Karpas-422 (cell line): ENCODE results near the gene MYO10. TPM values are rescaled to one million over a fixed set of nuclear protein-coding genes. Genes with fewer than 3 reads are reported as not detected.

ENCODE experiments used
- DNase-seq: peaks from one replicate; pipeline ENCODE4 v3.0.0-alpha.2; 2015
- H2AFZ ChIP-seq: fragments of 200-600 bp; sonication (generic); 2 replicates; pipeline ENCODE4 v1.6.1; 2014; ENCODE audit warnings: antibody characterized with exemption, low read length, mixed read lengths
- H3K27ac ChIP-seq: fragments of 200-600 bp; sonication (generic); 2 replicates; pipeline ENCODE4 v1.5.1; 2014; ENCODE audit warnings: mild to moderate bottlenecking, low read length, moderate library complexity
- H3K27me3 ChIP-seq: fragments of 200-600 bp; sonication (generic); 2 replicates; pipeline ENCODE4 v1.6.1; 2014; ENCODE audit warnings: low read length, mixed read lengths
- H3K36me3 ChIP-seq: fragments of 200-600 bp; sonication (generic); 2 replicates; pipeline ENCODE4 v1.6.1; 2014; ENCODE audit warnings: low read length, mixed read lengths; ENCODE audit not compliant: insufficient read depth
- H3K4me1 ChIP-seq: fragments of 200-600 bp; sonication (generic); 2 replicates; pipeline ENCODE4 v1.6.1; 2014; ENCODE audit warnings: mild to moderate bottlenecking, low read length, mixed read lengths
- H3K4me2 ChIP-seq: fragments of 200-600 bp; sonication (generic); 2 replicates; pipeline ENCODE4 v1.6.1; 2014; ENCODE audit warnings: low read length, low read depth, mild to moderate bottlenecking; ENCODE audit not compliant: poor library complexity, severe bottlenecking
- H3K4me3 ChIP-seq: fragments of 200-600 bp; sonication (generic); 2 replicates; pipeline ENCODE4 v1.5.1; 2014; ENCODE audit warnings: mild to moderate bottlenecking, antibody characterized with exemption, low read length, mixed read lengths
- H3K79me2 ChIP-seq: fragments of 200-600 bp; sonication (generic); 2 replicates; pipeline ENCODE4 v1.6.1; 2014; ENCODE audit warnings: mild to moderate bottlenecking, low read length, mixed read lengths
- H3K9ac ChIP-seq: fragments of 200-600 bp; sonication (generic); 2 replicates; pipeline ENCODE4 v1.6.0; 2014; ENCODE audit warnings: low read length
- H3K9me2 ChIP-seq: fragments of 200-600 bp; sonication (generic), shearing (Covaris generic); replicated peaks from 2 replicates; pipeline ENCODE4 v1.6.0; 2014; ENCODE audit warnings: mild to moderate bottlenecking, low read length, moderate library complexity; ENCODE audit not compliant: insufficient read depth
- H3K9me3 ChIP-seq: fragments of 300-700, 200-600 bp; sonication (generic); 2 replicates; pipeline ENCODE4 v1.6.1; 2014; ENCODE audit warnings: low read length, mixed read lengths
- H4K20me1 ChIP-seq: fragments of 200-600 bp; sonication (generic); 2 replicates; pipeline ENCODE4 v1.6.1; 2014; ENCODE audit warnings: mild to moderate bottlenecking, antibody characterized with exemption, low read length, low read depth; ENCODE audit not compliant: insufficient read depth
- total RNA-seq: library from RNA; depleted of rRNA; stranded (reverse); fragments of >200 nt; shearing (Covaris generic); gene quantifications from 2 replicates; pipeline ENCODE4 v1.2.3, GENCODE V29; 2014; ENCODE audit warnings: low replicate concordance

The MYO10 gene
- total RNA-seq, 1 experiment from 2014 or later = not detected

DNA sequence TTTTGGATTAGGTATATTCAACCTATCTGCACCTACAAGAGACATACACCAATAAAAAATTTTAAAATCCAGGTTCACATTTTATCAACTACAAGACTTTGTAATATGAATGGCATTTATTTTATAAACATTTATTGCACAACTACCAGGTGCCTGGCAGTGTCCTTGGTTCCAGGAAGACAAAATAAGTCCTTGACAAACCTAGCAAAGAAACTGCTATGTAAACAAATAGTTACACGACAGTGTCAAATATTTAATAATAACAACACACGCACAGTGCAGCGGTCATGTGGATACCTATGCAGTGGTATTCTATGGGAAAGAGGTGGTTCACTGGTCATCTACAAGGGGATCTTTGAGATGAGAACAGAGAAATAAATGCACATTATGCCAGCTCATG is 120.7 kb downstream of the MYO10 start:
- no peak overlapping the region for H2AFZ ChIP-seq
- no peaks in the 10 kb centered on the region for H3K9me3 ChIP-seq
- no peaks in the 10 kb centered on the region for H3K4me1 ChIP-seq
- no peak overlapping the region for H3K9ac ChIP-seq
- no peak overlapping the region for H3K4me3 ChIP-seq
- no peaks in the 10 kb centered on the region for H3K9me2 ChIP-seq
- H3K27ac ChIP-seq = no peak overlapping the region
- H3K27me3 ChIP-seq = no peaks in the 10 kb centered on the region
- H3K36me3 ChIP-seq = no peaks in the 10 kb centered on the region
- no peak for DNase-seq
- no peak overlapping the region for H3K4me2 ChIP-seq
- H4K20me1 ChIP-seq = no peaks in the 10 kb centered on the region
- no peaks in the 10 kb centered on the region for H3K79me2 ChIP-seq

DNA sequence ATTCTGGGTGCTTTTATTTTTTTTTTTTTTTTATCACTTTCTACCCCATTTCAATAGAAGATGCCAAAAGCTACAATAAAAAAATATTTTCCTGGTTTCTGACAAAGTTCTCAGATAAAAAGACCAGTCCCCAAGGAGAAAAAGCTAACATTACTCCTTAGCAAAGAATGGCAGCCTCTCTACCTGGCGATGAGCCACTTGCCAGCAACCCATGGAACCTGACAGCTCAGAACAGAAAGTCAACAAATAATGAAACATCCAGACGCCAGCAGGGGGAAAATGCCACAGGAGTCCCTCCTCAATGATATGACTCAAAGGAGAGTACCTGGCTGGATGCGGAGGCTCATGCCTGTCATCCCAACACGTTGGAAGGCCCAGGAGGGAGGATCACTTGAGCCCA is 123.2 kb downstream of the MYO10 start:
- DNase-seq = no peak
- H3K36me3 ChIP-seq = no peaks in the 10 kb centered on the region
- no peaks in the 10 kb centered on the region for H3K9me2 ChIP-seq
- H2AFZ ChIP-seq = no peak overlapping the region
- no peak overlapping the region for H3K4me3 ChIP-seq
- H3K9me3 ChIP-seq = no peaks in the 10 kb centered on the region
- H3K4me1 ChIP-seq = no peaks in the 10 kb centered on the region
- no peak overlapping the region for H3K9ac ChIP-seq
- no peaks in the 10 kb centered on the region for H3K79me2 ChIP-seq
- H3K27me3 ChIP-seq = no peaks in the 10 kb centered on the region
- no peak overlapping the region for H3K27ac ChIP-seq
- H4K20me1 ChIP-seq = no peaks in the 10 kb centered on the region
- no peak overlapping the region for H3K4me2 ChIP-seq

DNA sequence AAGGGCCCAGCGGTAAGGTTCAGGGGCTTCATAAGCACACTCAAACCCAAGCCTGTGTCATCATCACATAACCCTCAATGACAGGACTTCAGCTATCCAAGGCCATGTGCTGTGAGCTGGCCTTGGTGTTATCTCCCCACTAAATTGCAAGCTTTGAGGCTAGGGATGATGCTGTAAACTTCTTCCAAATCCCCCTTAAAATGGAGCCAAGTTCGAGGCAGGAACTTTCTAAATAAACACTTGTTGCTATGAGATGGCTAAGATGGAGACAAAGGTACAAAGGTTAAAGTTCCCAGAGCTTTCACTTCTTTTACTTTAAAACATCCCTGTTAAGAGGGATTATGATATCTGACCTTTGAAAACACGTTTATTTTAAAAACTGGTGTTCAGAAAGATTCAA is 123.6 kb downstream of the MYO10 start:
- H3K27me3 ChIP-seq = no peaks in the 10 kb centered on the region

DNA sequence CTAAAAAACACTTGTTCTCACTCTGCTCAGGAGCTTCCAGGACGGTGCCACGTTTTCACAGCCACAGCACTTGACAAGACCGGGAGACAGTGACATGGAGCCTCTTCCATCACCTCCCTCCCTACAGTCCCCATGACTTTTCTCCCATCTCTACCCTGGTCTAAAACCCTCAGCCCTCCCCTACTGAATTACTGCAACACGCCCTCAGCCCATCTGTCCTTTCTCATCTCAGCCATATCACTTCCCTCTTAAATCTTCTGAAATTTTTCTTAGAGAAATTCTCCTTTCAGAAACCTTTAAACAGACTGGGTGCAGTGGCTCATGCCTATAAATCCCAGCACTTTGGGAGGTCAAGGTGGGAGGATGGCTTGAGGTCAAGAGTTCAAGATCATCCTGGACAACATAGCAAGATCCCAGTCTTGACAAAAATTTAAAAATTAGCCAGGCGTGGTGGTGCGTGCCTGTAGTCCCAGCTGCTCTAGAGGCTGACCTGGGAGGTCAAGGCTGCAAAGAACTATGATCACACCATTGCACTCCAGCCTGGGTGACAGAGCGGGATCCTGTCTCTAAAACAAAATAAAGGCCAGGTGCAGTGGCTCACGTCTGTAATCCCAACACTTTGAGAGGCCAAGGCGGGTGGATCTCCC is 125.8 kb downstream of the MYO10 start:
- Histone ChIP-seq H3K4me2 (no peak overlapping the region), H4K20me1 (no peaks in the 10 kb centered on the region), H2AFZ (no peak overlapping the region), H3K27me3 (no peaks in the 10 kb centered on the region), H3K9me2 (no peaks in the 10 kb centered on the region), H3K9me3 (no peaks in the 10 kb centered on the region), H3K4me1 (no peaks in the 10 kb centered on the region), H3K9ac (no peak overlapping the region), H3K4me3 (no peak overlapping the region), H3K36me3 (no peaks in the 10 kb centered on the region), H3K27ac (no peak overlapping the region), H3K79me2 (no peaks in the 10 kb centered on the region)
- no peak for DNase-seq

More for the DNA sequence above, 123.6 kb downstream of the MYO10 start:
- Histone ChIP-seq H3K9me3 (no peaks in the 10 kb centered on the region), H3K9me2 (no peaks in the 10 kb centered on the region), H3K4me3 (no peak overlapping the region), H3K4me2 (no peak overlapping the region), H3K36me3 (no peaks in the 10 kb centered on the region), H3K79me2 (no peaks in the 10 kb centered on the region), H2AFZ (no peak overlapping the region), H3K4me1 (no peaks in the 10 kb centered on the region), H3K27ac (no peak overlapping the region), H3K9ac (no peak overlapping the region), H4K20me1 (no peaks in the 10 kb centered on the region)
- no peak for DNase-seq

DNA sequence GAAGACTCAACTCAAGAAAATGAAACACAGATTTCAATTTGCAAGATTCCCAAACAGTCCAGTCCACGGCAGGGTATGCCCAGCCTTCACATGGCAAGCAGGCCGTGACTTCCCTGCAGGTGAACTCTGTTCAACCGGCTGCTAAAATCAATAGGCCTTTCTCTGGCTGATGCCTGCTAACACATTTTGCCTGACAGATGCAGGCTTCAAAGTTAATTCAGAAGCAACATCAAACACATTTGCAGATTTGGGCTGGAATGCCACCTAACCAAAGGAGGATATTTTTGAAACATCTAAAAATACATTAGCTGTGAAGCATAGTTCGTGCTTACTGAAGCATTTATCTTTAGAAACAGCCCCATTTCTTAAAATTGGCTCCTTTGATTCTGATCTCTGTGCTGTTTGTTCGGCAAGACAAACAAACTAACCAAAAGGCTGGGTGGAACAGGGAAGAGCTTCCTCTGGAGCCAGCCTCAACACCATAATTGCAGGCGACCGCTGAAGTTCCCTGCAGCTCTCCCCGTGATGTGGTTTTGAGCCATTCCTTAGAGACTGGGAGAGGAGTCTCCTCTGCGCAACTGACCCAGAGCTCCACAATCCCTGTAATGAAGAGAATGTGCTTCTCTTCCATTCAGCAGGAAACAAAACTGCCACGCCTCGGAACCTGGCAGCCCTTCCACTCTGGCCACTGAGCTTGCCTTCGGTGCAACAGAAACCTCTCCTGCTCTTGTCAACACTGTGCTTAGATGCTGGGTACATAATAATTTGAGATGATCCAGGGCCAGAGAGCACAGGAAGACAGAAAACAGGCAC is 126.5 kb downstream of the MYO10 start:
- H3K4me1 ChIP-seq = no peaks in the 10 kb centered on the region
- H3K9ac ChIP-seq = no peak overlapping the region
- no peaks in the 10 kb centered on the region for H3K79me2 ChIP-seq
- no peaks in the 10 kb centered on the region for H4K20me1 ChIP-seq
- no peaks in the 10 kb centered on the region for H3K9me2 ChIP-seq
- H3K36me3 ChIP-seq = no peaks in the 10 kb centered on the region
- DNase-seq = no peak
- H3K27ac ChIP-seq = no peak overlapping the region
- H3K9me3 ChIP-seq = no peaks in the 10 kb centered on the region
- H3K4me3 ChIP-seq = no peak overlapping the region
- H2AFZ ChIP-seq = no peak overlapping the region
- H3K27me3 ChIP-seq = no peaks in the 10 kb centered on the region
- H3K4me2 ChIP-seq = no peak overlapping the region

GRCh38 chr5:16809010-16809394 is 127.1 kb downstream of the MYO10 start:
- Histone ChIP-seq H3K27me3 (no peaks in the 10 kb centered on the region), H2AFZ (no peak overlapping the region), H3K9ac (no peak overlapping the region), H3K4me3 (no peak overlapping the region), H3K79me2 (no peaks in the 10 kb centered on the region), H3K27ac (no peak overlapping the region), H4K20me1 (no peaks in the 10 kb centered on the region), H3K9me3 (no peaks in the 10 kb centered on the region), H3K36me3 (no peaks in the 10 kb centered on the region), H3K4me2 (no peak overlapping the region), H3K4me1 (no peaks in the 10 kb centered on the region), H3K9me2 (no peaks in the 10 kb centered on the region)
- DNase-seq = no peak

DNA sequence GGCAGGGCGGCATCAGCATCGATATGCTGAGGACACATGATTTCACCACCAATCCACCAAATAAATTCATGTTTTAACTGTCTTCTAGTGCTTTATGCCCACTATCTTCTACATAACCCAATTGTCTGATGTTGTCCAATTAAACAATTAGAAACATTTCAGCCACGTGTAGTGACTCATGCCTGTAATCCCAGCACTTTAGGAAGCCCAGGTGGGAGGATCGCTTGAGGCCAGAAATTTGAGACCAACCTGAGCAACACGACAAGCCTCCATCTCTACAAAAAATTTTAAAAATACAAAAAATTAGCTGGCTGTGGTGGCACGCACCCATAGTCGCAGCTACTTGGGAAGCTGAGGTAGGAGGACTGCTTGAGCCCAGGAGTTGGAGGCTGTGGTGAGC is 128.1 kb downstream of the MYO10 start:
- Histone ChIP-seq H3K9me3 (no peaks in the 10 kb centered on the region), H3K9ac (no peak overlapping the region), H3K4me3 (no peak overlapping the region), H3K27me3 (no peaks in the 10 kb centered on the region), H3K4me1 (no peaks in the 10 kb centered on the region), H3K79me2 (no peaks in the 10 kb centered on the region), H3K36me3 (no peaks in the 10 kb centered on the region), H4K20me1 (no peaks in the 10 kb centered on the region), H3K9me2 (no peaks in the 10 kb centered on the region), H2AFZ (no peak overlapping the region), H3K27ac (no peak overlapping the region), H3K4me2 (no peak overlapping the region)
- no peak for DNase-seq

- no peaks in the 10 kb centered on the region for H3K36me3 ChIP-seq
- no peaks in the 10 kb centered on the region for H4K20me1 ChIP-seq
- H3K27ac ChIP-seq = no peak overlapping the region
- no peaks in the 10 kb centered on the region for H3K9me3 ChIP-seq
- no peak overlapping the region for H2AFZ ChIP-seq
- H3K4me3 ChIP-seq = no peak overlapping the region
- no peak overlapping the region for H3K9ac ChIP-seq
- H3K9me2 ChIP-seq = no peaks in the 10 kb centered on the region
- DNase-seq = no peak
- H3K27me3 ChIP-seq = no peaks in the 10 kb centered on the region
- no peaks in the 10 kb centered on the region for H3K4me1 ChIP-seq
- no peak overlapping the region for H3K4me2 ChIP-seq
- no peaks in the 10 kb centered on the region for H3K79me2 ChIP-seq
Observed at GRCh38 chr5:16807547-16807864, 128.6 kb downstream of the MYO10 start.
